ENCODE measurements around the gene GPC4.

DNA sequence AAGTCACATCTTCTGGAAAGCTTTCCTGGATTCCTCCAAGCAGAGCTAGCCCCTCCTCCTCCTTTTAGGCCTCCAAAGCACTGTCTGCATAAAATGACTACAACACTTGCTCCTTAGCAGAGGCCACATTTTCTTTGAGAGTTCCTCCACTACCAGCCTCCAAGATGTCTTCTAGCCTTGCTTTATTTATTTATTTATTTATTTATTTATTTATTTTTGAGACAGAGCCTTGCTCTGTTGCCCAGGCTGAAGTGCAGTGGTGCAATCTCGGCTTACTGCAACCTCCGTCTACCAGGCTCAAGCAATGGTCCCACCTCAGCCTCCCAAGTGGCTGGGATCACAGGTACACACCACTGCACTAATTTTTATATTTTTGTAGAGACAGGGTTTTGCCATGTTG is 4.6 kb upstream of the GPC4 start:
- no peak for TF ChIP-seq GATA3 (IDR thresholded peaks at IDR 0.05; ENCODE audit: low read depth, low read length)
- no peak for TF ChIP-seq GATA2 (IDR thresholded peaks at IDR 0.05; ENCODE audit: low read depth, low read length)

Measured in SH-SY5Y (cell line).